ENCODE data around the gene UQCRQ.

The UQCRQ gene

GRCh38 chr5:132838516-132839282 is 27.7 kb upstream of the UQCRQ start:
- DNase-seq (ENCODE audit: low read depth): no peak
- H3K4me3 ChIP-seq (ENCODE audit: low read depth, low read length): no peak overlapping the region
- TF ChIP-seq POLR2A (IDR thresholded peaks at IDR 0.05; ENCODE audit: extremely low read depth, insufficient read length) (no peak), MYC (IDR thresholded peaks at IDR 0.05; ENCODE audit: low read depth, low read length) (no peak), MAX (IDR thresholded peaks at IDR 0.05; ENCODE audit: low read depth, low read length) (no peak), CTCF (IDR thresholded peaks at IDR 0.05; ENCODE audit: low read depth, low read length) (no peak)

GRCh38 chr5:132839426-132840301 is 26.8 kb upstream of the UQCRQ start:
- H3K4me3 ChIP-seq (ENCODE audit: low read depth, low read length): no peak overlapping the region
- peak; percentile 33 for DNase-seq (ENCODE audit: low read depth)
- TF ChIP-seq POLR2A (IDR thresholded peaks at IDR 0.05; ENCODE audit: extremely low read depth, insufficient read length) (no peak), MAX (IDR thresholded peaks at IDR 0.05; ENCODE audit: low read depth, low read length) (no peak), CTCF (IDR thresholded peaks at IDR 0.05; ENCODE audit: low read depth, low read length) (no peak), MYC (IDR thresholded peaks at IDR 0.05; ENCODE audit: low read depth, low read length) (no peak)

GRCh38 chr5:132840313-132840712 is 26.1 kb upstream of the UQCRQ start:
- no peak overlapping the region for H3K4me3 ChIP-seq (ENCODE audit: low read depth, low read length)
- TF ChIP-seq CTCF (IDR thresholded peaks at IDR 0.05; ENCODE audit: low read depth, low read length) (no peak), MYC (IDR thresholded peaks at IDR 0.05; ENCODE audit: low read depth, low read length) (no peak)
- DNase-seq (ENCODE audit: low read depth): no peak

GRCh38 chr5:132840896-132841295 is 25.5 kb upstream of the UQCRQ start:
- TF ChIP-seq CTCF (IDR thresholded peaks at IDR 0.05; ENCODE audit: low read depth, low read length) (no peak), MAX (IDR thresholded peaks at IDR 0.05; ENCODE audit: low read depth, low read length) (no peak), POLR2A (IDR thresholded peaks at IDR 0.05; ENCODE audit: extremely low read depth, insufficient read length) (no peak), MYC (IDR thresholded peaks at IDR 0.05; ENCODE audit: low read depth, low read length) (no peak)
- no peak for DNase-seq (ENCODE audit: low read depth)
- no peak overlapping the region for H3K4me3 ChIP-seq (ENCODE audit: low read depth, low read length)

GRCh38 chr5:132841305-132841704 is 25.1 kb upstream of the UQCRQ start:
- DNase-seq (ENCODE audit: low read depth): peak; percentile 47
- TF ChIP-seq POLR2A (IDR thresholded peaks at IDR 0.05; ENCODE audit: extremely low read depth, insufficient read length): no peak
- TF ChIP-seq MAX (IDR thresholded peaks at IDR 0.05; ENCODE audit: low read depth, low read length): no peak
- no peak for TF ChIP-seq CTCF (IDR thresholded peaks at IDR 0.05; ENCODE audit: low read depth, low read length)
- no peak for TF ChIP-seq MYC (IDR thresholded peaks at IDR 0.05; ENCODE audit: low read depth, low read length)
- H3K4me3 ChIP-seq (ENCODE audit: low read depth, low read length): no peak overlapping the region
